ENCODE data around the gene DENND5B.

Gene DENND5B

GRCh38 chr12:31366104-31366621 lies 224.8 kb downstream of the DENND5B start:
- DNase-seq = no peak

DNA sequence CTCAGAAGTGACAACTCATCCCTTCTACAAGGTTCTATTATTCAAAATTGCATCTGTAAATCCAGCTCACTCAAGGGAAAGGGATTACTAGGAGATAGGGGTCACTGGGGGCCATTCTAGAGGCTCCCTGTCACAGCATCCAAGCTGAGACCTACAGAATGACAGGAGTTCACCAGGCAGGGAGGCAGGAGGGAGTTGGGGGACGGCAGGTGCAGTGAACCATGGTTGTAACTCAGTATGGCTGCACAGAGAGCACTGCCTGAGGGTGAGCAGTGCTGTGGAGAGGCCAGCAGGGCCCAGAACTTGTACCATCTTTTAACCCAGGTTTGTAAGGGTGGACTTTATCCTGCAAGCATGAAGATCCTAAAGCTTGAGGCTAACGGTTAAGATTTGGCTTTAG lies 227.1 kb downstream of the DENND5B start:
- no peak for DNase-seq

DNA sequence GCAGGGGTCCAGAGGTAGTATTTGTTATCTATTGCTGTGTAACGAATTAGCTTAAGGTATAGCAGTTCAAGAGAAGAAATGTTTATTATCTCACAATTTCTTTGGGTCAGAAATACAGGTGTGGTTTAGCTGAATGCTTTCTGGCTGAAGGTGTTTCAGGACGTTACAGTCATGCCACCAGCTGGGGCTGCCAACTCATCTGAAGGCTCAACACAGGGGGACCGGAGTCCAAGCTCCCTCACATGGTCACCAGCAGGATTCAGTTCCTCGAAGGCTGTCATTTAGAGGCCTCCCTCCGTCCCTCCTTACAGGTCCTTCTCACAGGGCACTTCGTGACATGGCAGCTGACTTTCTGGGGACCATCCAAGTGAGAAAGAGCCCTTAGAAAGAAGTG lies 227.5 kb downstream of the DENND5B start:
- no peak for DNase-seq

DNA sequence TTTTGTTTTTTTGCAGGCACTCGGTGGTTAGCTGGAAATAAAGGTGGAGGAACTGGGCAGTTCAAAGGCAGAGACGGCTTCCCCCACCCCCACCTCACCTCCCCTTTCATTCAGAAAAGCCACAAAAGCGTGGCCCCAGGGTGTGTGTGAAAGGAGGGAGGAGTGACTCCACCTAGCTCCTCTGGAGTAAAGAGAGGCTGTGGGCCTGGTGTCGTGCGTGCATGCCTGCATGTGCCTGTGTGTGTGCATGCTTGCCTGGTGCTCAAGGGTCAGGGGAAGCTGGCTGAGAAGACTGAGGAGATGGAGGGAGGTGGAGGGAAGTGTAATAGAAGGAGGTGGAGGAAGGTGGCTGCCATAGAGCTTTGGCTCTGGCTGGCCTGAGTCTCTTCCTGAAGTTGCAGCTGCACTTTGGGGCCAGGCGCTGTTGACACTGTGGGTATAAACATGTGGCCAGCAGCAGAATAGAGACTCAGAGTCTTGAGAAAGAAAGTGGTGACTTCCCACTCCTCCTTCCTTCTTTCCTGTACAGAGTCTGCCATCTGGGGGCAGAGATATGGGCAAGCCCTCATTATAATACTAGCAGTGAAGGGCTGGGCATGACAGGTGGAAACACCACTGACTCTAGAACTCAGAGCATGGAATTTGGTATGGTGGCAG lies 228.0 kb downstream of the DENND5B start:
- DNase-seq = peak in 1 of 2 donors; percentile 22

- peak in 1 of 2 donors; percentile 2 for DNase-seq
These were observed 228.7 kb downstream of the DENND5B start for GRCh38 chr12:31362115-31362758.

DNA sequence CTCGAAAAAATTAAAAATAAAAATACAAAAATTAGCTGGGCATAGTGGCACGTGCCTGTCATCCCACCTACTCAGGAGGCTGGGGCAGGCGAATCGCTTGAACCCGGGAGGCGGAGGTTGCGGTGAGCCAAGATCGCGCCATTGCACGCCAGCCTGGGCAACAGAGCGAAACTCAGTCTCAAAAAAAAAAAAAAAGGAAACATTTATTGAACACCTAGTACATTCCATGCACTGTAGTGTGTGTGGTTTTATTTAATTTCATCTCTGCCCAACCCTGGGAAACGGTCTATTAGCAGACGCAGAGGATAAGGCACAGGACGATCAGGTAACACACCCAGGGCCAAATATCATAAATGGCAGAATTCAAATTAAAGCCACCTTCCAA lies 229.2 kb downstream of the DENND5B start:
- DNase-seq = no peak

DNA sequence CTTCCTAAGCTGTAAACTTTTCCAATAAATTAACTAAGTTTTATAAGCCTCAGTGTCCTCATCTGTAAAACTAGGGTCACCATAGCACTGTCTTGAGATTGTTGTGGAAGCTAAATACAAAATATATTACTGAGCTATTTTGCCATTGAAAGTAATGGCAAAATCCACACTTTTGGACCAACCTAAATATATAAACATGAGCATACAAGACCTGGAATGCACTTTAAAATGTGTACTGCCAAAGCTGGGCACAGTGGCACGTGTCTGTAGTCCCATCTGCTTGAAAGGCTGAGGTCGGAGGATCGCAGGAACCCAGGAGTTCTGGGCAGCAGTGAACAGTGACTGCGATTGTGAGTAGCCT lies 235.2 kb downstream of the DENND5B start:
- no peak for DNase-seq

GRCh38 chr12:31353750-31354708 lies 236.9 kb downstream of the DENND5B start:
- no peak for DNase-seq

- DNase-seq = no peak
These were observed 244.7 kb downstream of the DENND5B start for GRCh38 chr12:31346267-31346666.

- no peak for DNase-seq
These were observed 247.8 kb downstream of the DENND5B start for GRCh38 chr12:31343139-31343538.

DNA sequence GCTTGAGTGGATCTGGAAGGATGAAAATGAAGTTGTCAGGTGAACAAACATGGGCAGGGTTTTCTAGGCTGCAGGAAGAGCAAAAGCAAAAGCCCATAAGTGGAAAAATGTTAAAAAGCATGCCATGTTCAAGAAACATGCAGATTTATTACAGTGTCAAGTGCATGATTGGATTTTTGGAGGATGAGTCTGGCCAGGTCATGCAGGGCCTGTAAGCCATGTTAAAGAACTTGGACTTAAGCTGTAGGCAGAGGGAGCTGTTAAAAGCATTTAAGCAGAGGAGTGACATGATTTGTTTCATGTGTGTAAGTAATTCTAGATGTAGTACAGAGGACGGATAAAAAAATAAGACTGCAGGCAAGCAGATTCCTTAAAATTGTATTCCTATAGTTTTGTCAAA lies 248.7 kb downstream of the DENND5B start:
- DNase-seq = no peak

- no peak for DNase-seq
These were observed 250.9 kb downstream of the DENND5B start for GRCh38 chr12:31339831-31340622.

GRCh38 chr12:31337952-31338351 lies 253.0 kb downstream of the DENND5B start:
- no peak for DNase-seq

Data from stimulated activated CD4-positive, alpha-beta T cell treated with anti-CD3 and anti-CD28 coated beads, Interleukin-2, amount 100 ng/mL, for 24 hours (primary cell).